ENCODE data around the gene FADS6.

GRCh38 chr17:74862919-74863318 lies 30.5 kb downstream of the FADS6 start:
- TF ChIP-seq CTCF (IDR thresholded peaks at IDR 0.05): no peak
- TF ChIP-seq POLR2A (IDR thresholded peaks at IDR 0.05): no peak
